Colonic mucosa (tissue), 4 donors: Measurements from ENCODE around the gene LRMDA. TPM values are rescaled to one million over a fixed set of nuclear protein-coding genes. Genes with fewer than 3 reads are reported as not detected.

Experiments used
- DNase-seq: peaks from one replicate; pipeline ENCODE4 v3.0.0-alpha.2; 2020
- H3K27ac ChIP-seq: fragments of 200-600 bp; one replicate; pipeline ENCODE4 v1.8.0; 2021
- H3K27me3 ChIP-seq: fragments of 200-600 bp; one replicate; pipeline ENCODE4 v1.8.0; 2021
- H3K36me3 ChIP-seq: fragments of 200-600 bp; one replicate; pipeline ENCODE4 v1.8.0; 2021
- H3K4me1 ChIP-seq: fragments of 200-600 bp; one replicate; pipeline ENCODE4 v1.8.0; 2021; ENCODE audit warnings: mild to moderate bottlenecking
- H3K4me3 ChIP-seq: fragments of 200-600 bp; one replicate; pipeline ENCODE4 v1.8.0; 2021
- H3K9ac ChIP-seq, 2 donors: one replicate each; pipeline ENCODE4 v1.7.0; 2013; ENCODE audit warnings: control low read depth in 2 of 2, low read depth in 2 of 2, low read length in 2 of 2
- H3K9me3 ChIP-seq: fragments of 200-600 bp; one replicate; pipeline ENCODE4 v1.8.0; 2021
- CTCF ChIP-seq: fragments of 200-600 bp; IDR thresholded peaks from one replicate; pipeline ENCODE4 v1.8.0; 2022; ENCODE audit warnings: antibody characterized with exemption, mild to moderate bottlenecking
- intact Hi-C: fragments of 100-400 bp; cut with DNase I; formaldehyde crosslinking; loops from one replicate; pipeline ENCODE4 v1.14.1; 2022
- total RNA-seq, 2 donors: library from RNA; stranded (reverse); fragmentation: NEBNext Ultra II Directional in 1 of 2; extraction: Animal tissue kit (Norgen Biotek cat#: 25700) in 1 of 2; gene quantifications; one replicate each; pipeline ENCODE4 v1.2.1, GENCODE V29; 2021
- donor health status: healthy.
- donor health status: DM: no; HTN: no; CAD: no.
- donor health status: DM: no; HTN: no; CAD: no.

Gene LRMDA
- total RNA-seq, 2 donors from 2014 or later, result 2.5 to 5.2 TPM

DNA sequence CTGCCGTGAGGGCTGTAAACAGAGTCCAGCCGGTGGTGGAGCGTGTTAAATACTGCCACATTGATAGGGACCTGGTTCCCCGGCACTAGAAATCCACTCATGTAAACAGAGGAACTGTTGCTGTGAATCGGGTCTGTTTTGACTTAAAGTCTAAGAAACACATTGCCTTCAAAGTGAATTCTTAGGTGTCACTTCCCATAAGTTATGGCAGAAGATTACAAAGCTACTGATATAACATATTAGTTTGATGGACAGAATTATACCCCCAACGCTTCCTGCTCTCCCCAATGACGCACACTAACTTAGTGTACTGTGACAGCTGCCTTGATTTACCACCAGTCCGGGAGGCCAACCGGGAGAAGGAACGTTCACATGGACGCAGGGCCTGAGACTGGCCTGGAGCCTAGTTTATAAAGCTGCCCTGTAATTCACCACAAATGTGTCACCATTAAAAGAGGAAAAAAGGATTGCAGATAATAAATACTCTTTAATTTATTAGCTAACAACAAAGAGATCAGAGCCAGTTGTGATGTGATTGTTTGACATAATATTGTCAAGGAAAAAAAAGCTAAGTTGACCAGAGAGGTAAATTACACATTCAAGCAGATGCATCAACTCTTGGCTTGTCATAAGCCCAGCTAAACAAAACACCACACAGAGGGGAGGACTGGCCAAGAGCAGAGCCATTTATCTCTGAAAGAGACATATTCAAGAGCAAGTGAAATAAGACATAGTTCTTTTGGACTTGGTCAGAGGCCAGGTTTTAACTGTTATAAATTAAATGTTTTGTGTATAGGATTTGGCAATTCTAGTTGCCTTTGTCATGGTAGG, 820.6 kb downstream of the LRMDA start:
- Histone ChIP-seq H3K4me1 (no peaks in the 10 kb centered on the region), H3K9ac (no peak overlapping the region), H3K4me3 (no peak overlapping the region), H3K27me3 (no peaks in the 10 kb centered on the region), H3K36me3 (no peaks in the 10 kb centered on the region), H3K9me3 (no peaks in the 10 kb centered on the region), H3K27ac (no peak overlapping the region)
- no peak for TF ChIP-seq CTCF
- peak; percentile 61 for DNase-seq
- intact Hi-C loops, result no loop called here

DNA sequence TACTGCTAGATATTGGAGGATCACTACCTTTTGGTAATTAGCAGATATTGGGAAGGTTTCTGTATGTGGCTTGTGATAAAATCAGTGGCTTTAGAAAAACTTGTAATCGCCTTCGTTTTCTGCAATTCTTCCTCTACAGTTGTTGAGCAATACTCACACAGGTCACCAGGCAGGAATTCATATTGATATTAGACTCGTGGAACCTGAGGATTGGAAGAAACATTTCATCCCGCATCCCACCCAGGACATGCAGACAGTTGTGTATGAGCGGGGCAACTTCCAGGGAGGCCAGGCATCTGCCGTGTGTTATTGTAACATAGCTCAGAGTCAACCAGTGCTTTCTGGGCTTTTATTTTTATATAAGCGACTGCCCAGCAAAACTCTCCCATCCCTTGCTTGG, 821.3 kb downstream of the LRMDA start:
- intact Hi-C loops, result no loop called here
- Histone ChIP-seq H3K9ac (no peak overlapping the region), H3K36me3 (no peaks in the 10 kb centered on the region), H3K9me3 (no peaks in the 10 kb centered on the region), H3K27me3 (no peaks in the 10 kb centered on the region), H3K27ac (peak overlapping the region; percentile 24), H3K4me3 (no peak overlapping the region), H3K4me1 (no peaks in the 10 kb centered on the region)
- TF ChIP-seq CTCF, result no peak
- no peak for DNase-seq

GRCh38 chr10:76255241-76255640, 823.8 kb downstream of the LRMDA start:
- H3K4me3 ChIP-seq, result no peak overlapping the region
- DNase-seq, result no peak
- no peak for TF ChIP-seq CTCF
- no peaks in the 10 kb centered on the region for H3K9me3 ChIP-seq
- intact Hi-C loops, result no loop called here
- H3K27me3 ChIP-seq, result no peaks in the 10 kb centered on the region
- no peak overlapping the region for H3K27ac ChIP-seq
- no peaks in the 10 kb centered on the region for H3K36me3 ChIP-seq
- H3K9ac ChIP-seq, result no peak overlapping the region
- no peaks in the 10 kb centered on the region for H3K4me1 ChIP-seq

DNA sequence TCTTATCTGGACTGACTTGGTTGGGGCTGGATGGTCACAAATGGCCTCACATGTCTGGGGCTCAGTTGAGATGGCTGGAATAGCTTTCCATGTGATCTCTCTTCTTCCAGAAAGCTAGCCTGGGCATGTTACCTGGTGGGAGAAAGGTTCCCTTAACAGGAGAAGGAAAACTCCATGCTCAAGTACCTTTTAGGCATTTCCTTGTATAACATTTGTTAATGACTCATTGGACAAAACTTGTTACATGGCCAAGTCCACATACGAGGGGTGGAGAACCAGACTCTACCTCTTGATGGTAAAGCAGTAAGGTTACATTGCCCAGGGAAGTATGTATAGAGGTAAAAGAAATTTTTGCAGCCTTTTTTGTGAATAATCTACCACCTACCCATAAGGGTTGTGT, 826.4 kb downstream of the LRMDA start:
- intact Hi-C loops, result no loop called here

GRCh38 chr10:76265441-76266113, 834.2 kb downstream of the LRMDA start:
- Histone ChIP-seq H3K4me3 (no peak overlapping the region), H3K9ac (no peak overlapping the region), H3K27me3 (no peaks in the 10 kb centered on the region), H3K9me3 (no peaks in the 10 kb centered on the region), H3K36me3 (no peaks in the 10 kb centered on the region), H3K4me1 (no peaks in the 10 kb centered on the region), H3K27ac (no peak overlapping the region)
- intact Hi-C loops, result no loop called here
- no peak for TF ChIP-seq CTCF
- no peak for DNase-seq

More for the DNA sequence above, 826.4 kb downstream of the LRMDA start:
- DNase-seq, result no peak
- H3K36me3 ChIP-seq, result no peaks in the 10 kb centered on the region
- H3K4me3 ChIP-seq, result no peak overlapping the region
- H3K27ac ChIP-seq, result no peak overlapping the region
- no peaks in the 10 kb centered on the region for H3K4me1 ChIP-seq
- H3K27me3 ChIP-seq, result no peaks in the 10 kb centered on the region
- no peak for TF ChIP-seq CTCF
- H3K9ac ChIP-seq, result no peak overlapping the region
- no peaks in the 10 kb centered on the region for H3K9me3 ChIP-seq
